ENCODE data around the gene SPDYC.

The SPDYC gene

DNA sequence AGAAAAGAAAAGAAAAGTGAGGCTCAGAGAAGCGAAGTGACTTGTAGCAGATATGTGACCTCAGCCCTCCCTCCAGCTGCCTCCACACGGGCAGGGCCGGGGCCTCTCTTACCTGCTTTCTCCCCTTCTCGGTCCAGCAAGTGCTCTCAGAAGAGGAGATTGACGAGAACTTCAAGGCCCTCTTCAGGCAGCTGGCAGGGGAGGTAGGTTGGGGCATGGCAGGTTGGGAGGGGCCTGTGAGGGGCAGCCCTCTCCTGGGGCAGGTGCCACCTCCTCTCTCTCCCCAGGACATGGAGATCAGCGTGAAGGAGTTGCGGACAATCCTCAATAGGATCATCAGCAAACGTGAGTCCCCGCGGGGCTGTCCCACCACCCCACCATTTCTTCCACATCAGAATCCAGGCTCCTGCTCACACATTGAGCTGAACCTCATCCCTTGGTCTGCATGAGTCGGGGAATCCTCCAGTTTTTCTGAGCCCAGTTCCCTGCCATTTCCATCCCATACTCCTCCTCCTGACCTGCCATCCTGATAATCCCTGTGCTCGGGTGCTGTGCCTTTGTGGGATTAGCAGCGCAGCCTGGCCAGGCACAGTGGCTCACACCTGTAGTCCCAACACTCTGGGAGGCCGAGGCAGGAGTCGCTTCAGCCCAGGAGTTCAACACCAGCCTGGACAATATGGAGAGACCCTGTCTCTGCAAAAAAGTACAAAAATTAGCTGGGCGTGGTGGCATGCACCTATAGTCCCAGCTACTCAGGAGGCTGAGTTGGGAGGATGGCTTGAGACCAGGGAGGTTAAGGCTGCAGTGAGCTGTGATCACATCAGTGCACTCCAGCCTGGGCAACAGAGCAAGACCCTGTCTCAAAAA is 38.1 kb downstream of the SPDYC start:
- no peak for DNase-seq

DNA sequence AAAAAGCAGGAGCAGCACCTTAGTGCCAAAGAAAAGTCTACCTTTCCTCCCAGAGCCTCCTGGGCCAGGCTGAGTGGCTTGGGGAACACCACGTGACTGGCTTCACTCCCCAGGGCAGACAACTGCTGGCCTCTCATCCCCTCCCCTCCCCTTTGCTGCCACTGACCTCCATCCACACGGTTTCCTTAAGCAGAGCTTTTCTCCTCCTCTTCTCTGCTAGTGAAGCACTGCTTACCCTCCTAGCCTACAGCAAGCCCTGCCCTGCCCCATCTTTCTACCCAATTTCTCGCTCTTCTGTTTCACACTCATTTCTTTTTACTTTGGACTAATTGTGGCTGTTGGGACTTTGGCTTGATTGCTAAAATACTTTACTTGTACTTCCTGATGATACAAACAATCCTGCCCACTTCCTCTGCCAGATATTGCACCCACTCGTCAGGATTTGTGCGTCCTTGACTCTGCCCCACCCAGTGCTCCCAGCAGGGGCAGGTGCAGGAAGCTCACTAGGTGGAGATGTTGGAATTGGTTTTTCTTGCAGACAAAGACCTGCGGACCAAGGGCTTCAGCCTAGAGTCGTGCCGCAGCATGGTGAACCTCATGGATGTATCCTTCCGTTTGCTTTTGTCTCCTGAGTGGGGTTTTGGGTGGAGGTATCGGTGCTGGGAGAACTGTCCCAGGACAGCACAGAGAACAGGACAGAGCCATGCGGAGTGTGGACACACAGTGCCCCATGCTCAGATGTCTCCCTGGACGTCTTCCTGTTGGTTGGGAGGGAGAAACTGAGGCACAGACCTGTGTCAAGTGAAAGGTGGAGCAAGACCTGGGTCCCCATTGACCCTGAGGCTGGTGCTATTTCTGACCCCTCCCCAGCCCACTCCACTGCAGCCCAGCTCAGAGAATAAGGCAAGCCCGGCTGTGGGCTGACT is 39.0 kb downstream of the SPDYC start:
- DNase-seq = no peak

DNA sequence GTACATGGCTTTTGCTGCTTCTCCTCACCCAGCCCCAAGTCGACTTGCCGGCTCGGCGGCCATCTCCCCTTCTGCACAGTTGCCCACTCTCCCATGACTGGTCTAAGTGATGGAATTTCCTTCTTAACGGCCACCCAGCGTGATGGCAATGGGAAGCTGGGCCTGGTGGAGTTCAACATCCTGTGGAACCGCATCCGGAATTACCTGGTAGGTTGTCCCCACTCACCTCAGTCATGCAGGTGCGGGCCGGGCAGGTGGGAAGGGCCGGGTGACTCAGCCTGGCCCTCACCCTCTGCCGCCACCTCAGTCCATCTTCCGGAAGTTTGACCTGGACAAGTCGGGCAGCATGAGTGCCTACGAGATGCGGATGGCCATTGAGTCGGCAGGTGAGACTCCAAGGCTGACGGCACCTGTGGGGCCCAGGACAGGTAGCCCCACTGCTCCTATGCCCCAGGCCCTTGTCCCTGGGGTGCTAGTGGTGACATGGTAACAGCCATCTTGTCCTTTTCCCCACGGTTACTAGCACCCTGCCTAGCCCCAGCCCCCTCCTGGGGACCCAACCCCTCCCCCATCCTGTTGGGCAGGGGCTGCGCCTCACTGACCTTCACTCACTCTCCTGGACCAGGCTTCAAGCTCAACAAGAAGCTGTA is 39.8 kb downstream of the SPDYC start:
- no peak for DNase-seq

DNA sequence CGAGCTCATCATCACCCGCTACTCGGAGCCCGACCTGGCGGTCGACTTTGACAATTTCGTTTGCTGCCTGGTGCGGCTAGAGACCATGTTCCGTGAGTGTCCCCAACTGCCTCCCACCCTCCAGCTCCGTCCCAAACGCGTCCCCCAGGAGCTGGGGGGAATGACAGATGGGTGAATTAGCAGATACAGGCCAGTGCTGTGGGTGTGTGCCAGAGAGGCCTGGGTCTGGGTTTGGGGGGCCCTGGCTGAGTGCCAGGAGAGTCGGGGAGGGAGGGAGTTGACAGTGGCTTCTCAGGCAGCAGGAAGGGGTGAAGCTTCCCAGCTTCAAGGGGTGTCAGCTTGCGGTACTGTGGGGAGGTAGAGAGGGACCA is 40.3 kb downstream of the SPDYC start:
- DNase-seq = no peak

DNA sequence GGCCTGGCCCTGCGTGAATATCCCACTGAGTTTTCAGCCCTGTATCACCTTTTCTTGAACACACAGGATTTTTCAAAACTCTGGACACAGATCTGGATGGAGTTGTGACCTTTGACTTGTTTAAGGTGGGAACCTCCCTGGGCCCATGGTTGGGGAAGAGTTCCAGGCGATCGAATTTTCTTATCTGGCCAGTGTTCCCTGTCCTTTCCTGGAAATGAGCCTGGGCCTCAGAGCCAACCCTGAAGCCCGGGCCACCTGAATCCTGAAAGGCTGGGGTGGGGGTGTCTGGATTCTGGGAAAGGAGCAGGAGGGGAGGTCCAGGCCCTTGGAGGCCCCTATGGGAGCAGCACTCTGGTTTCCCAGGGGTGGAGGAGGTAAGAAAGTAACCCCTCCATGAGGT is 40.7 kb downstream of the SPDYC start:
- no peak for DNase-seq

DNA sequence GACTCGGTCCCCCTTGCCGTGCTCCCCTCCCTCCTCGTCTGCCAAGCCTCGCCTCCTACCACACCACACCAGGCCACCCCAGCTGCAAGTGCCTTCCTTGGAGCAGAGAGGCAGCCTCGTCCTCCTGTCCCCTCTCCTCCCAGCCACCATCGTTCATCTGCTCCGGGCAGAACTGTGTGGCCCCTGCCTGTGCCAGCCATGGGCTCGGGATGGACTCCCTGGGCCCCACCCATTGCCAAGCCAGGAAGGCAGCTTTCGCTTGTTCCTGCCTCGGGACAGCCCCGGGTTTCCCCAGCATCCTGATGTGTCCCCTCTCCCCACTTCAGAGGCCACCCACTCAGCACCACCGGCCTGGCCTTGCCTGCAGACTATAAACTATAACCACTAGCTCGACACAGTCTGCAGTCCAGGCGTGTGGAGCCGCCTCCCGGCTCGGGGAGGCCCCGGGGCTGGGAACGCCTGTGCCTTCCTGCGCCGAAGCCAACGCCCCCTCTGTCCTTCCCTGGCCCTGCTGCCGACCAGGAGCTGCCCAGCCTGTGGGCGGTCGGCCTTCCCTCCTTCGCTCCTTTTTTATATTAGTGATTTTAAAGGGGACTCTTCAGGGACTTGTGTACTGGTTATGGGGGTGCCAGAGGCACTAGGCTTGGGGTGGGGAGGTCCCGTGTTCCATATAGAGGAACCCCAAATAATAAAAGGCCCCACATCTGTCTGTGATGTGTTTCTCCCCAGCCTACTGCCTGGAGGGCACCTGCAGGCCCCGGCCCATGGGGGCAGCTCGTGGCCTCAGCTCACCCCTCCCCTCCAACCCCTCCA is 41.5 kb downstream of the SPDYC start:
- no peak for DNase-seq

DNA sequence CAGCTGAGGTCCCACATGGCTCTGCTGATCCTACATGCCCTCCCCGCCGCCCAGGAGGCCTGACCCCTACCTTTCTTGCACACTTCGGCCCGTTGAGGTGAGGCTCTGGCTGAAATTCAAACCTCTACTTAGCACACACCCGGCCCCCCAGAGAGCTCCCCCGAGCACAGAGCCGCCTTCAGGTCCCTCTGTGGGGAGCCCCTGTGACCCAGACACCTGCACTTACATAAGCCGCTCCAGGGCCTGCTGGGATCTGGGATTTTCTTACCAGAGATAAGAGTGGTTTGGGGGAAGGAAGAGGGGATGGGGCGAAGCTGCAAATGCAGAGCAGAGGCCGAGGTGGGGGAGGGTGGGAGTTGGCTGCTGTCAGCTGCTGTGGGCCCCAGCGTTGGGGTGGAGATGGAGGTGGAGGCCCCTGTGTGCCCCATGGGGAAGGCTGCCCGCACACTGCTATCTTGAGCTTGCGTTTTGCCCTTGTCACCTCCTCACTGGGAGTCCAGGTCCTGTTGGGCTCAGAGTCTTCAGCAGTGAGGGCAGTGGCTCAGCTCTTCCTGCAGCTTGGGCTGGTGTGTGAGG is 42.3 kb downstream of the SPDYC start:
- no peak for DNase-seq

DNA sequence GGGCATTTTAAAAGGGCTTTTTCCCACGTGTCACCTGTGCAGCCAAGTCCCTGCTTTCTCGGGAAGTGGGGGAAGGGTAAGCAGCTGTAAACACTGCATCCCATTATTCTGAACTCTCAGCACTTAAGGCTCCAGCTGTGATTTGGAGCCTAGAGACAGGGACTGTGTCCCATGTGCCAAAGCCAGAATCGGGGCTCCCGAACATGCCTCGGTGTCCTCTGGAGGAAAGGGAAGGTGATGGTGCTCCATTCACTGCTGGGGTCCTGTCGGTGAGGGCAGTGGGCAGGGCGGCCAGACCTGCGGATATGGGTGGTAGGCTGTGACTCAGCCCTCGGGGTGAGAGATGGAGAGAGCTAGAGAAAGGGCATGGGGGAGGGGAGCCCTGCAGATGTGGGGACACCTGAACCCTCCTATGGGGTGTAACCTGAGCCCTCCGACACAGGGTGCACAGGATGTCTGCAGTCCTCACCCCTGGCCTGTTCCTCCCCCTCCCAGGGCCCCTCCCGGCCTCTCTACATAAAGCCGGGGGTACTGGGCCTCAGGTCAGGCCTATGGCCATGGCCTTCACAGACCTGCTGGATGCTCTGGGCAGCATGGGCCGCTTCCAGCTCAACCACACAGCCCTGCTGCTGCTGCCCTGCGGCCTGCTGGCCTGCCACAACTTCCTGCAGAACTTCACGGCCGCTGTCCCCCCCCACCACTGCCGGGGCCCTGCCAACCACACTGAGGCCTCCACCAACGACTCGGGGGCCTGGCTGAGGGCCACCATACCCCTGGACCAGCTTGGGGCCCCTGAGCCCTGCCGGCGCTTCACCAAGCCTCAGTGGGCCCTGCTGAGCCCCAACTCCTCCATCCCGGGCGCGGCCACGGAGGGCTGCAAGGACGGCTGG is 43.5 kb downstream of the SPDYC start:
- DNase-seq = no peak

DNA sequence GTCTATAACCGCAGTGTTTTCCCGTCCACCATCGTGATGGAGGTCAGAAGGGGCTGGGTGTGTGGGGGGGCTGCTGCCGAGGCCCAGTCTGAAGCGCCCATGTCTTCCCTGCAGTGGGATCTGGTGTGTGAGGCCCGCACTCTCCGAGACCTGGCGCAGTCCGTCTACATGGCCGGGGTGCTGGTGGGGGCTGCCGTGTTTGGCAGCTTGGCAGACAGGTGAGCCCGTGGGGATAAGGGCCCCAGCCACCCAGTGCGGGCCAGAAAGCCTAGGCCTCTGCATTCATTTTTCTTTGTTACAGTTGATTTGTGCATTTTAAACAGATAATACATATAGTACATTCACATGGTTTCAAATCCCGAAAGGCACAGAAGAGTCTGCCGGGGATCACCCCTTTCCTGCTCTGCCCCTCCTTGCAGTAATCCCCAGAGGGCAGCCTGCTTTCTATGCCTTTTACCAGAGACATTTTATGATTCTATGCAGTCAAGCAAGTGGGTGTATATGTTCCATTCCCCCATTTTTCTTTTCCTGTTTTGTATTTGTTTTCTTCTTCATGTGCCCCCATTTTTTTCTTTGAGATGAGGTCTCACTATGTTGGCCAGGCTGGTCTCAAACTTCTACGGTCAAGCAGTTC is 44.3 kb downstream of the SPDYC start:
- no peak for DNase-seq

DNA sequence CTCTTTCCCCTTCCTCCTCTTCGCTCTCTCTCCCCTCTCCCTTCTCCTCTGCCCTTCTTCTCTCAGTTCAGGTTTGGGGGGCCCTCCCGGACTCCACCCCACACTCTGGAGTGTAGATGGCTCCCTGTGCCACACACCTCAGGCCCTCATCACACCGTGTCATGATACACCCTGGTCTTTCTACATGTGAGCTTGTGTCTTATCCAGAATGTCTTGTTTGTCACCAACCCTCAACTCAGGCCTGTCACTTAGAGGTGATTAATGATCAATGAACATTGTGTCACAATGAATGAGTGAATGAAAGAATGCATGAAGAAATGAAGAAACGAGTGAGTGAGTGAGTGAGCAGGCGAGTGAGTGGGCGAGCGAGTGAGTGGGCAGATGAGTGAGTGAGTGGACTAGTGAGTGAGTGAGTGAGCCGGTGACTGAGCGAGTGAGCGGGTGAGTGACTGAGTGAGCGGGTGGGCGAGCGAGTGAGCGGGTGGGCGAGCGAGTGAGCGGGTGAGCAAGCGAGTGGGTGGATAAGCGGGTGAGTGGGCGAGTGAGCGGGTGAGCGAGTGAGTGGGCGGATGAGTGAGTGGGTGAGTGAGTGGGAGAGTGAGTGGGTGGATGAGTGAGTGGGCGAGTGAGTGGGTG is 45.5 kb downstream of the SPDYC start:
- DNase-seq = no peak

DNA sequence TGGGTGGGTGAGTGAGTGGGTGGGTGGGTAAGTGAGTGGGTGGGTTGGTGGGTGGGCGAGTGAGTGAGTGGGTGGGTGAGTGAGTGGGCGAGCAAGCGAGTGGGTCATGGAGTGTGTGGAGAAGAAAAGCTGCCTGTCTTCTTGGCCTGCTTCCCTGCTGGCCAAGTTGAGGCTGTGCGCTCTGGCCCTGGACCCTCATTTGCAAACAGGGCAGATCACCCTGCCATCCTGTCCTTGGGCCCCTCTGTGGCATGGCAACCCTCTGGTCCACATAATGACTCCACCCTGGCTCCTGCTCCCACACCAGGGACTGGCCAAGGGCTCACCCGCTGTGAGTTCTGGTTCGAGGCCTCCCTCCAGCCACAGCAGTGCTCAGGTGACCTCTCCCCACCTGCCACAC is 46.8 kb downstream of the SPDYC start:
- no peak for DNase-seq

DNA sequence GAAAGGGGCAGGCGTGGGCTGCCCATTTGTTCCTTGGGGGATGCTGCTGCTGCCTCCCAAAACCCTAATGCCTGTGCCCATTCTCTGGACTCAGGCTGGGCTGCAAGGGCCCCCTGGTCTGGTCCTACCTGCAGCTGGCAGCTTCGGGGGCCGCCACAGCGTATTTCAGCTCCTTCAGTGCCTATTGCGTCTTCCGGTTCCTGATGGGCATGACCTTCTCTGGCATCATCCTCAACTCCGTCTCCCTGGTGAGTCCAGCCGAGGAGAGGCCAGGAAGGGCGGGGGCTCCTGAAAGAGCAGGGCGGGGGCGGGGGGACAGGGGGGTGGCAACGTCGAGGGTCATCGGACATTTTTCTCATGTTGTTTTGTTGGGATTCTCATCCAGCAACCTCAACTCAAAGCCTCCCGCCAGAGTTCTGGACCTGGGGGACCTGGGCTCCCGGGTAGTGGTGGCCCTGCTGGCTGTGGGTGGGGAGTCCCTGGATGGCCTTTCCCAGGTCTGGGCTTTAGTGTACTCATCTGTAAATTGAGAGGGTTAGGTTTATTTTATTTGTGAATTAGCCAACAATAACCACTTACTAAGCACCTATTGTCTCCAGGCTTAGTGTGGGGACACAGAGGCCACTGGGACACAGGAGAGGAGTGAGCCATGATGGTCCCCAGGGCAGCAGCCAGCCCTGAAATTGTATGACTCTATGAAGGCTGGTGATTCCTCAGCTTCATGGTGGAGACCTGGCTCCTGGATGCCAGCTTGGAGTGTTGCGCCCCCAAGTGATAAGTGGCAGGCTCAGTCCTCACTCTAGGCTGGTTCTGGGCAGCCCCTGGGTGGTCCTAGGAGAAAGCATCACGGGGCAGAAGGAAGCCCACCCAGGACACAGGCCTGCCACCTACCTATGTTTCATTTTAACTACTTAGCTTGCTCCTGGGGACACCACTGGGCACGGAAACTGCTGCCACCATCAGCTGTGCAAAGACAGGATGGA is 47.7 kb downstream of the SPDYC start:
- no peak for DNase-seq

DNA sequence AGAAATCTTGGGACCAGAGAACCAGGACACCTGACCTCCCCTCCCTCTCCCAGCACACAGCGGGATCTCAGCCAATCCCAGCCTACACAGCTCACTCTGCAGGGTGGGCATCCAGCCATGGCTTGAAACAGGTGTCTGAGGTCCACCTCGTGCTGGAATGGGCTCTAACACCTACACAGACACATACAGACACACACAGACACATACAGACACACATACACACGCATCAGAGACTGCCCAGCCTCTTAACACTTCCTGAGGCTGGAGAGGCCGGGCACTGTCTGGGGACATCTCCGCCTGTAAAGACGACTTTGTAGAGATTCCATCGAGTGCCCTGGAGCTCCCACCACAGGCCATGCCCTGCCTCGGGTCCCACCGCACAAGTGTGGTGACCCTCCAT is 48.4 kb downstream of the SPDYC start:
- DNase-seq = no peak

DNA sequence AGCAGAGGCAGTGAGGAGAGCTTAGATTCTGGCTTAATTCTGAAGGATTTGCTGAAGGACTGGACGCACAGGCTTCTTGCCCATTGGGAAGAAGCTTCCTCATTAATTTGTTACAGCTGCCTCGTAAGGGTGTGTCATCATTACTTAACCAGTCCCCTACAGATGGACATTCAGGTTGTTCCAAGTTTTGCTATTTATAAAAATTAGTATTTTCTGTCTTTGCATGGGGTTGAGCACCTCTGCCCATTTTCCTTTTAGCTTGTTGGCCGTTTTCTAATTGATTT is 49.8 kb downstream of the SPDYC start:
- no peak for DNase-seq

DNA sequence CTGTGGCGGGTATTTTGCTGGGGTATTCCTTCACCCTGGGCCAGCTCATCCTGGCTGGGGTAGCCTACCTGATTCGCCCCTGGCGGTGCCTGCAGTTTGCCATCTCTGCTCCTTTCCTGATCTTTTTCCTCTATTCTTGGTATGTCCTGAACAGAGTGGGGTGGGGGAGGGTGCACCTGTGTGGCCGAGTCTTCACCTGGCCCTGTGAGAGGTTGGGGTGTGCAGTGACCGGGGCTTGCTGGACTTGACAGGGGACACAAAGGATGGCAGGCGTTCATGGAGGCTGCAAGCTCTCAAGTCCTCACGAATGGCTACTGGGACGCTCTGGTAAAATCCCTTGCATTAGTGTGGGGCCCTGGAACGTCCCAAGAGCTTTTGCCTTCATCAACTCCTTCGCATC is 51.0 kb downstream of the SPDYC start:
- no peak for DNase-seq
